ENCODE data around the gene CFAP69. TPM values are rescaled to one million over a fixed set of nuclear protein-coding genes. Genes with fewer than 3 reads are reported as not detected.
"Not testable (repeated sequence)": the region's sequence is repeated elsewhere in the genome, so short reads cannot be mapped to it uniquely, and the experiment has no call there.

The CFAP69 gene
- total RNA-seq, 6 experiments from 2014 or later, result 0.71 to 2.4 (median 1.2) TPM

GRCh38 chr7:90248706-90249105, 3.7 kb downstream of the CFAP69 start:
- H3K4me1 Mint-ChIP-seq (ENCODE audit: low read depth), result peaks cover 55% of the 10 kb centered on the region
- no peak for DNase-seq
- no peaks in the 10 kb centered on the region for H3K9me3 Mint-ChIP-seq
- H3K27me3 Mint-ChIP-seq (ENCODE audit: insufficient read depth), result peaks cover 3% of the 10 kb centered on the region; the same call in 1 of the 2 replicates
- no peak overlapping the region for H3K4me3 Mint-ChIP-seq
- TF ChIP-seq CTCF (IDR thresholded peaks at IDR 0.05), result no peak
- no peaks in the 10 kb centered on the region for H3K36me3 Mint-ChIP-seq (ENCODE audit: low read depth)
- H3K27ac Mint-ChIP-seq, result no peak overlapping the region

GRCh38 chr7:90250601-90251303, 5.8 kb downstream of the CFAP69 start:
- H3K27ac Mint-ChIP-seq, result peak overlapping the region; percentile 92
- DNase-seq, result peak; percentile 55
- TF ChIP-seq CTCF (IDR thresholded peaks at IDR 0.05), result no peak
- no peaks in the 10 kb centered on the region for H3K9me3 Mint-ChIP-seq
- H3K27me3 Mint-ChIP-seq (ENCODE audit: insufficient read depth), result no peaks in the 10 kb centered on the region
- H3K4me3 Mint-ChIP-seq, result peak overlapping the region; percentile 22
- H3K4me1 Mint-ChIP-seq (ENCODE audit: low read depth), result peaks cover 39% of the 10 kb centered on the region
- no peaks in the 10 kb centered on the region for H3K36me3 Mint-ChIP-seq (ENCODE audit: low read depth)

GRCh38 chr7:90251304-90251635, 6.3 kb downstream of the CFAP69 start:
- Mint-ChIP-seq H3K4me3 (no peak overlapping the region), H3K27me3 (ENCODE audit: insufficient read depth) (no peaks in the 10 kb centered on the region), H3K9me3 (no peaks in the 10 kb centered on the region; the same call in 1 of the 2 replicates), H3K36me3 (ENCODE audit: low read depth) (no peaks in the 10 kb centered on the region), H3K27ac (peak overlapping the region; percentile 92), H3K4me1 (ENCODE audit: low read depth) (peaks cover 34% of the 10 kb centered on the region)
- DNase-seq, result no peak
- TF ChIP-seq CTCF (IDR thresholded peaks at IDR 0.05), result no peak

GRCh38 chr7:90256011-90256410, 11.0 kb downstream of the CFAP69 start:
- not testable (repeated sequence) for DNase-seq; H3K36me3 Mint-ChIP-seq (ENCODE audit: low read depth); H3K9me3 Mint-ChIP-seq; H3K4me1 Mint-ChIP-seq (ENCODE audit: low read depth); H3K27me3 Mint-ChIP-seq (ENCODE audit: insufficient read depth); H3K27ac Mint-ChIP-seq; H3K4me3 Mint-ChIP-seq

- no peaks in the 10 kb centered on the region for H3K27me3 Mint-ChIP-seq (ENCODE audit: insufficient read depth)
- DNase-seq, result no peak
- no peaks in the 10 kb centered on the region for H3K36me3 Mint-ChIP-seq (ENCODE audit: low read depth)
- H3K4me3 Mint-ChIP-seq, result no peak overlapping the region
- no peaks in the 10 kb centered on the region; the same call in 1 of the 2 replicates for H3K9me3 Mint-ChIP-seq
- H3K4me1 Mint-ChIP-seq (ENCODE audit: low read depth), result no peaks in the 10 kb centered on the region
- no peak overlapping the region for H3K27ac Mint-ChIP-seq
- no peak for TF ChIP-seq CTCF (IDR thresholded peaks at IDR 0.05)
Observed at GRCh38 chr7:90256778-90257177, 11.8 kb downstream of the CFAP69 start.

GRCh38 chr7:90261441-90261840, 16.5 kb downstream of the CFAP69 start:
- Mint-ChIP-seq H3K36me3 (ENCODE audit: low read depth) (no peaks in the 10 kb centered on the region), H3K27ac (no peak overlapping the region), H3K9me3 (no peaks in the 10 kb centered on the region), H3K4me3 (no peak overlapping the region), H3K27me3 (ENCODE audit: insufficient read depth) (no peaks in the 10 kb centered on the region), H3K4me1 (ENCODE audit: low read depth) (peaks cover 13% of the 10 kb centered on the region)
- no peak for TF ChIP-seq CTCF (IDR thresholded peaks at IDR 0.05)
- no peak for DNase-seq
